ENCODE measurements around the gene OR5K3. TPM values are rescaled to one million over a fixed set of nuclear protein-coding genes. Genes with fewer than 3 reads are reported as not detected.
"Not testable (repeated sequence)": the region's sequence is repeated elsewhere in the genome, so short reads cannot be mapped to it uniquely, and the experiment has no call there.

The OR5K3 gene, protein sequence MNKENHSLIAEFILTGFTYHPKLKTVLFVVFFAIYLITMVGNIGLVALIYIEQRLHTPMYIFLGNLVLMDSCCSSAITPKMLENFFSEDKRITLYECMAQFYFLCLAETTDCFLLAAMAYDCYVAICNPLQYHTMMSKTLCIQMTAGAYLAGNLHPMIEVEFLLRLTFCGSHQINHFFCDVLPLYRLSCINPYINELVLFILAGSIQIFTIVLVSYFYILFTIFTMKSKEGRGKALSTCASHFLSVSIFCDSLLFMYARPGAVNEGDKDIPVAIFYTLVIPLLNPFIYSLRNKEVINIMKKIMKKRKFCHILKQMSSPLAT
- not detected for polyA plus RNA-seq (ENCODE audit: insufficient read length)

DNA sequence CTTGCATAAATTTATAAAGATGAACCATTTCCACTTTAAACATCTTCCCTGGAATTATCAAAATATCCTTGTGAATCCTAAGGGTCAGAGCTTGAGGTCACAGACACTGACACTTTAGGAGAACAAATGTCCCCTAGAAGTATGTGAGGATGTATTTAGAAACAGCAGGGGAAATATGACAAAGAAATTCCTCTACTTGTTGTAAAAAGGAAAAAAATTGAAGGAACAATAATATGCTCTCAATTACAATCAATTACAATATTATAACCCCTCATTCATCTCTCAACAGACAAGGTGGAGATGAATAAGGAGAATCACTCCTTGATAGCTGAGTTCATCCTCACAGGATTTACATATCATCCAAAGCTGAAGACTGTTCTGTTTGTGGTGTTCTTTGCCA lies at the start of gene OR5K3:
Gene OR5K3 (plus strand): TSS at position 301 of the 400 bp plus-strand sequence. CDS start 0 bp downstream, at position 301.
- DNase-seq (ENCODE audit: low read depth): no peak

DNA sequence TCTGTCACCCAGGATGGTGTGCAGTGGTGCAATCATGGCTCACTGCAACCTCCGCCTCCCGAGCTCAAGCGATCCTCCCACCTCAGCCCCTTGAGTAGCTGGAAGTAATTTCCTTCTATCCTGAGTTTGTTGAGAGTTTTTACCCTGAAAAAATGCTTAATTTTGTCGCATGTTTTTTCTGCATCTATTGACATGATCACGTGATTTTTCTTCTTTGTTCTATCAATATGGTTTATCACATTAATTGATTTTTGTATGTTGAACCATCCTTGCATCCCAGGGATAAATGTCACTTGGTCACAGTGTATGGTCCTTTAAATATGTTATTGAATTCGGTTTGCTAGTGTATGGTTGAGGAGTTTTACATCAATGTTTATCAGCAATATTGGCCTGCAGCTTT lies 48.7 kb upstream of the OR5K3 start:
- no peak for DNase-seq (ENCODE audit: low read depth)

DNA sequence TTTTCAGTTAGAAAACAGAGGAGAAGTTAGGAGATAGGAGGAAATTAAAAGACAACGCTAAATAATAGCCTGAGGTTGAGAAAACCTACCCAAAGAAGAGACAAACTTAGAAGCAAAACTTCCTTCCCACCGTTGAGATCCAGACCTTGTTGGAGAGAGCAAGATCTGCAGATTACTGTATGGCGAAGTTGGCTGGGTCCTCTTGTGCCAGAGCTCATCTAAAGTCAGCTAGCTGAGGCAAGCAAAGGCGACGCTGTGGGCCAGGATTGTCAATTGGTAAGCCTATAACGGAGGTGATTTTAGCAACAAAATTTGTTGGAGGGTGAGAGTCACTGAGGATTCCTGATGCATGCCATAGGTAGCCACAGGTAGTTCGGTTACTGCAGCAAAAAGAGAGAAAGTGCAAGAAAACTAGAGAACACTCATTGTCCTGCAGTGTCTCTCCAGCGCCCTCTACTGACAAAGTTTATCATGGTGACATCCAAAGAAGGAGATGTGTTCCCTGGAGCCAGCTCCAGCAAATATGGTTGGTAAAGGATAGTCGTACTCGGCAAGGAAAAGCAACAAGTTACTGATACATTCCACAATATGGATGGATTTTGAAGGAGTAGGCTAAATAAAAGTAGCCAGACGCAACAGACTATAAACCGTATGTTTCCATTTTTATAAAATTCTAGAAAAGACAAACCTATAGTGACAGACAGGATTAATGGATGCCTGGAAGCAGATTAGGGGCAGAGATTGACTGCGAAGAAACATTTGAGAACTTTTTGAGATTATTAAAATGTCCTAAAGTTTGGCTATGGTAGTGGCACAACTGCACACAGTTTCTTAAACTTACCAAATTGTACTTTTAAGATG lies 46.6 kb upstream of the OR5K3 start:
- DNase-seq (ENCODE audit: low read depth): no peak

DNA sequence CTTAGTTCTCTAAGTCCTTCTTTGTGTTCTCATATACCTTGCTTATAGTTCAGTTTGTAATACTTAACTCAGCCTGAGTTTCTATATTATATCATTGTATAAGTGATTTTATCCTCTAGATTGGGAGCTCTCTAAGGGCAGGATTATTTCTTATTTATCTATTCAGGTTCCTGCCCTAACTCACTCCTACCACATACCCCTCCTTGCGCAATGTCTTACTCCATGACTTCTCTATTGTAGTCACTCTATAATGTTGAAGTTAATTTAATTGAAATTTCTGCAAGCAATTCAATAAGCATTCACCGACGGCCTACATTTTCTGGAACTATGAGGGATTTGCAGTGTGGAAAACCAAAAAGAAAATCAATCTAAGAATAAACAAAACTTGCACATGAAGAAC lies 40.4 kb upstream of the OR5K3 start:
- no peak for DNase-seq (ENCODE audit: low read depth)

DNA sequence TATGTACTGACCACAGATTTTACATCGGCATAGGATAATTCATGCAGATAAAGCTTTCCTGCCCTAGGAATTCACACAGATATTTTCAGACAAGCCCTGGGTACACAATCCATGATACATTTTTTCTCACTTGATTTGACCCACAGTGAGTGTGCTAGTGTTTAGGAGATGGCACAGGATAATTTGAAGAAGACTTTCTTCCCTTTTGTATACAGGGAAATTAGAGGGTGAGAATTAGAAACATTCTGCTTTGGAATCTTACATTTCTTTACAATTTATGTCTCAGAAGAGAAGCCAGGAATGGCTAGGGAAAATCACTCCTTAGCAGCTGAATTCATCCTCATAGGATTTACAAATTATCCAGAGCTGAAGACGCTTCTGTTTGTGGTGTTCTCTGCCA lies 36.9 kb upstream of the OR5K3 start, which contains the start of gene OR5K4:
Gene OR5K4 (plus strand): TSS at position 301 of the 400 bp plus-strand sequence. CDS start 0 bp downstream, at position 301.
- DNase-seq (ENCODE audit: low read depth): no peak

DNA sequence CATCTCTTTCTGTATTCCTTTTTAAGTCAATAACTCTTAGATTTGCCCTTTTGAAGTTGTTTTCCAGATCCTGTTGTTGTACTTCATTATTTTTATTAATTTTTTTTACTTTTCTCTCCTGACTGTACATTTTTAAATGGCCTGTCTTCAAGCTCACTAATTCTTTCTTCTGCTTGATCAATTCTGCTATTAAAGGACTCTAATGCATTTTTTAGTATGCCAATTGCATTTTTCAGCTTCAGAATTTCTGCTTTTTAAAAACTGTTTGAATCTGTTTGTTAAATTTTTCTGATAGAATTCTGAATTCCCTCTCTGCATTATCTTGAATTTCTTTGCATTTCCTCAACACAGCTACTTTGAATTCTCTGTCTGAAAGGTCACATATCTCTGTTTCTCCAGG lies 31.2 kb upstream of the OR5K3 start:
- DNase-seq (ENCODE audit: low read depth): no peak

DNA sequence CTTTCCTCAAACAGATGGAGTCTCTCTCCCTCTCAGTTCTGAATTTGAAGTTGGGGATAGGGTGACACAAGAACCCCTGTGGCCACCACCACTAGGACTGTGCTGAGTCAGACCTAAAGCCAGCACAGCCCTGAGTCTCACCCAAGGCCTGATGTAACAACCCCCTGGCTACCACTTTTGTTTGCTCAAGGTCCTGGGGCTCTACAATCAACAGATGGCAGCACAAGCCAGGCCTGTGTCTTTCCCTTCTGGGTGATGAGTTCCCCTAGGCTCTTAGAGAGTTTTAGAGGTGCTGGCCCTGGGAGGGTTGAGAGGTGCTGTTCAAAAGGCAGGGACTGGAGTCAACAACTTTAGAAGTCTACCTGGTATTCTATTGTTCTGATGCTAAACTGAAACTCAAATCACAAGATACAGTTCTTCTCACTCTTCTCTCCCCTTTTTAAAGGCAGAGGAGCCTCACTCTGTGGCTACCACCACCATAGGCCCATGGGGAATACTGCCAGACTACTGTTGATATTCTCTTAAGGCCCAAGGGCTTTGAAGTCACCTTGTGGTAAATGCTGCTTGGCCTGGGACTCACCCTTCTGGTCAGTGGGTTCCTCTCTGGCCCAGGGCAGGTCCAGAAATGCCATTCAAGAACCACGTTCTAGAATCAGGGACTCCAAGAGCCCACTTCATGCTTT lies 30.3 kb upstream of the OR5K3 start:
- DNase-seq (ENCODE audit: low read depth): no peak

DNA sequence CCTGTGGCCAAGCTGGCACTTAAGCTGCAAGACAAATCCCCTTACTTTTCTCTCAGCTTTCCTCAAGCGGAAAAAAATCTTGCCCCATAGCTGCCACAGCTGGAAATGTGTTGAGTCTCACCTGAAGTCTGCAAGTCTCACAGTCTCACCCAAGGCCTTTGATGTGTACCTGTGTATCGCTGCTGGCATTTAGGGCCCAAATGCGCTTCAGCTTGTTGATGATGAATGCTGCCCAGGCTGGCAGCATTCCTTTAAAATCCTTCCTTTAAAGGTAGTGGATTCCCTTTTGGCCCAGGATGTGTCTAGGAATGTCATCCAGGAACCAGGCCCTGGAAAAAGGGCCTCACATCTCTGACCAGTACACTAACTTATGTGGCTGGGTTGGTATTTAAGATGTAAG lies 29.8 kb upstream of the OR5K3 start:
- DNase-seq (ENCODE audit: low read depth): no peak

DNA sequence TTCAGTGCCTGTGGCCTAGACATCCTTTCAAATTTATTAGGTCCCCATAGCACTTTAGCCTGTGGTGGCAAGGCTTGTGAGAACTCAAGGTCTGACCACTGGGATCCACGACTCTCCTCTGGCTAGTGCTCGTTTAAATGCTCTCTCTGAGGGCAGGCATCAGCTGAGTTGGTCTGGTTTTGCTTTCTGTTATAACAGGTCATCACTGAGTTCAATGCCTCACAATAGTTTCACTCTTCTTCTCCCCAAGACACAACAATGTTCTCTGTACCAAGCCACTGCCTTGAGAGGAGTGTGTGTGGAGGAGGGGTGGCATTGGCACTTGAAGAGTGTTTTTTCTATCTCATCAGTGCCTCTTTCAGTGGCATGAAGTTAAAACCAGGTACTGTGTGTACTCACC lies 29.2 kb upstream of the OR5K3 start:
- no peak for DNase-seq (ENCODE audit: low read depth)

DNA sequence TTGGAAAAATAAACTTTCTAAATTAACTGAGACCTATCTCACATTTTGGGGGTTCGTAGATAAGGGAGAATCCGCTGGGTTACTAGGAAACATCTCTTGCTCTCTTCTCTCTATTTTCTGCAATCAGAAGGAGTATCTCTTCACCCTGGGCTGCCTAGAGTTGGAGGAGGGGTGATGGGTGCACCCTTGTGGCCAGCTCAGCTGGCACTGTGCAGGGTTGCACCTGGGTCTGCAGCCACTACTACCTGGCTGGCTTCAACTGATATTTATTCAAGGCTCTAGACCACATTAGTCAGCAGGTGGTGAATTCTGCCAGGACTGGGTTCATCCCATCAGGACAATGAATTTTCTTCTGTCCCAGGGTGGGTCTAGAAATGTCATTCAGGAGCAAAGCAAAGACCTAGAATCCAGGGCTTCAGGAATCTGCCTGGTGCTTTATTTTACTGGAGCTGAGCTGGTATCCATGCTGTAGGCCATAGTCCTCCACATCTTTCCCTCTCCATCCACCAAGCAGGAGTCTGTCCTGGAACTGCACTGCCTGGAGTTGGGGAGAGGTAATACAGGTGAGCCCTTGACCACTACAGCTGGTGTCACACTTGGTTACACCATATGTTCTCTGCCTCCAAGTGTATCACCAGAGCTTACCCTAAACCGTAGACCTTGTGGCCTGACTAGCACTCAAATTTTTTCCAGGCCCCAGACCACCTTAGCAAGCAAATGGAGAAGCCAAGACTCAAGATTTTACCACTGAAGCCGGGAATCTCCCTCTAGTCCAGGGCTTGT lies 22.8 kb upstream of the OR5K3 start:
- no peak for DNase-seq (ENCODE audit: low read depth)

DNA sequence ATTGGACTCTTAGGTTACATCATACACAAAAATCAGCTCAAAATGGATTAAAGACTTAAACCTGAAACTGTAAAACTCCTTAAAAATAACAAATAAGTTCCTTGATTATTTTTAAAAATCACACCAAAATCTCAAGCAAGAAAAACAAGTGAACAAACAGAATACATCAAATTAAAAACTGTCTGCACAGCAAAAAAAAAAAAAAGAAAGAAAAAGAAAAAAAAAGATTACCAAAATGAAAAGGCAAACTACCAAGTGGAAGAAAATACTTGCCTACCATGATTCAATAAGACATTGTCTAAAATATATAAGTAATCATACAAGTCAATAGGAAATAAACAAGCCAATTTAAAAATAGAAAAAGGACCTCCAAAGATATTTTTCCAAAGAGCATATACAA lies 19.3 kb upstream of the OR5K3 start:
- DNase-seq (ENCODE audit: low read depth): no peak

DNA sequence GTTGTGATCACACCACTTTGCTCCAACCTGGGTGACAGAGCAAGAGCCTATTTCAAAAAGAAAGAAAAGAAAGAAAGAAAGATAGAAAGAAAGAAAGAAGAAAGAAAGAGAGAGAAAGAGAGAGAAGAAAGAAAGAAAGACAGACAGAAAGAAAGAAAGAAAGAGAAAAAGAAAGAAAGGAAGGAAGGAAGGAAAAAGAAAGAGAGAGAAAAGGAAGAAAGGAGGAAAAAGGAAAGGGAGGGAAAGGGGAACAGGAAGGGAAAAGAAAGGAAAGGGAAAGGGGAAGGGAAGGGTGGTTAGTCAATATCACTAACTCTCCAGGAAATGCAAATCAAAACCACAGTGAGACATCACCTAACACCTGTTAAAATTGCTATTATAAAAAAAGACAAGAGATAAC lies 18.6 kb upstream of the OR5K3 start:
- no peak for DNase-seq (ENCODE audit: low read depth)

DNA sequence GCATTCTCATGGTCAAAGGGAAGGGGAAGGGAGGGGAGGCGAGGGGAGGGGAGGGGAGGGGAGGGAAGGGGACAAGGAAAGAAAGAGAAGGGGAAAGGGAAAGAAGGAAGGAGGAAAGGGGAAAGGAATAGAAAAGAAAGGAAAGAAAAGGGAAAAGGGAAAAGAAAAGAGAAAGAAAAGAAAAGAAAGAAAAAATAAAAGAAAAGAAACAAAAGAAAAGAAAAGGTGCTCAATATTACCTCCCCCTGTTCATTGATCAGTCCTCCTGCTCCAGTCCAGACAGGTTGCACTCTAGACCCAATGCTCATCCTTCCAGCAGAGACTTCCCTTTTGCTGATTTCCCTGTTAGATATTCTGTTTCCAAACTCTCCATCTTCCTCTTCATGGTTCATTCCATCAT lies 18.0 kb upstream of the OR5K3 start:
- DNase-seq (ENCODE audit: low read depth): no peak

DNA sequence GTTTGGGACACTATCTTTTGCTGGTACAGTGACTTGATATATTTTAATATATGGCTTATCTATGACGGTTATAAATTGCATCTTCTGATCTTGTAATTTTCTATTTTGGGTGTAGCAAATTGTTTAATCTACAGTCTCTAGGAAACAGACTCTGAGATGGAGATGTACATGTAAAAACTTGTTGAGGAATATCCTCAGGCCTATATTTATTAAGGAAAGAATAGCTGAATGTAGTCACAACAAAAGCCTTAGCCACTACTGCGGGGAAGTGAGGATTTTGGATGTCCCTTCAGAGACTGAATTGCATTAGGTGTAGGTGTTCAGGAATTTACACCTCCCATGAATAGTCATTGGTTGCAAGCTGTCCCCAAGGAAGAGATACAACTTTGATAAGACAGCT lies 13.8 kb upstream of the OR5K3 start:
- no peak for DNase-seq (ENCODE audit: low read depth)

DNA sequence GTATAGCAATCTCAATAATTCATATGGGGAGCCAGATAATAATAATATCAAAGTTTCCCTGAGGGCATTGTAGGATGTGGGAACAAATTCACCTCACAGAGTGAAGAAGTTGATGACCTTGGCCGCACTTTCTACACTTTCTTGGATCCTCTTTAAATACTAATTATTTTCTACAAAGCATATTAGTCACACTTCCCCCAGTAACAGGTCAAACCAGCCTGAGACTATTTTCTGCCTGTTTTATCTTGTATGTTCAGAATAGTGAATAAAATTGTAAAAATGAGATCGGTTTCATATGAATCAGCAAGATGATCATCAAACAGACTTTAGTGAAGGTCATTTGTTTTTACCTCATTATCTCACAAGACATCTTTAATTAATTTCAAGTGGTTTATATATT lies 2.3 kb upstream of the OR5K3 start:
- DNase-seq (ENCODE audit: low read depth): no peak

DNA sequence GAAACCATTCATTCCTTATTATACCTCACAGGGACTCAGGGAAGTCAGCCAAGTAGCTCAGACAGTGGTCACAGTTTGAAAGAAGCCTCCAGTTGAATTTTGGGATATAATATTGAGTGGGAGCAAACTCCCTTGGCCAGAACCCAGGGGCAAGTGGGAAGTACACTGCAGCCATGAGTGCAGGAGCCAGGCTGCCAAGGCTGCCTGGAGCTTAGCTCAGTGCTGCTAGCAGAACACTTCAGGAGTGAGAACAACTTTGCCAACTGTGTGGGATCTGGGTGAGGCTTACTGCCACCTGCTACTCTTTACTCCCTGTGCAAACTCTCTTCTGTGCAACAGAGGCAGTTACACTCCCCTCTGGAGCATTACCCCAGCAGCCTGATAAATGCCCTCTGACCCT lies 4.6 kb downstream of the OR5K3 start:
- no peak for DNase-seq (ENCODE audit: low read depth)

DNA sequence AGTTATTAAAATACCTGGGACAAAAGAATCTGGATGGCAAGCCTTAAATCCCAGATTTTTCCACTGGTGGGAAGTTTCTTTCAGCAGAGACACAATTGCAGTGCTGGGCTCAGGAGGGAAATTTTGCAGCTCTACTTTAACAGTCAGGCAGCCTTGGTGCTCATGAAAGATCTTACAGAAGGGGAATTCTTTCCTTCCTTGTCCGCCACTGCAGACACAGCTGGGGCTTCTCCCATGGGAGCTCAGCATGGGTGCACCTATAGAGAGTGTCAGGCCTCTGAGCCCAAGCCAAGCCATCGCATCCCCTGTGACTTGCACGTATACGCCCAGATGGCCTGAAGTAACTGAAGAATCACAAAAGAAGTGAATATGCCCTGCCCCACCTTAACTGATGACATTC lies 6.0 kb downstream of the OR5K3 start:
- DNase-seq (ENCODE audit: low read depth): not testable (repeated sequence)

DNA sequence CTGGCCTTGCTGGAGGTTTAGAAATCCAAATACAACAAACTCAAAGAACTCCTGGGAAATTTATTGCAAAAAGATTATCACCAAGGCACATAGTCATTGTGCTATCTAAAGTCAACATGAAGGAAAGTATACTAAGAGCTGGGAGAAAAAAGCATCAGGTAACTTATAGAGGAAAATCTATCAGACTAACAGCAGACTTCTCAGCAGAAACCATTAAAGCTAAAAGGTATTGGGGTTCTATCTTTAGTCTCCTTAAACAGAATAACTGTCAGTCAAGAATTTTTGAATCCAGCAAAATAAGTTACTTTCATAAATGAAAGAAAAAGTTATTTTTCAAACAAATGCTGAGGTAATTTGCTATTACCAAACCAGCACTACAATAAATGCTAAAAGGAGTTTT lies 8.0 kb downstream of the OR5K3 start:
- DNase-seq (ENCODE audit: low read depth): no peak

DNA sequence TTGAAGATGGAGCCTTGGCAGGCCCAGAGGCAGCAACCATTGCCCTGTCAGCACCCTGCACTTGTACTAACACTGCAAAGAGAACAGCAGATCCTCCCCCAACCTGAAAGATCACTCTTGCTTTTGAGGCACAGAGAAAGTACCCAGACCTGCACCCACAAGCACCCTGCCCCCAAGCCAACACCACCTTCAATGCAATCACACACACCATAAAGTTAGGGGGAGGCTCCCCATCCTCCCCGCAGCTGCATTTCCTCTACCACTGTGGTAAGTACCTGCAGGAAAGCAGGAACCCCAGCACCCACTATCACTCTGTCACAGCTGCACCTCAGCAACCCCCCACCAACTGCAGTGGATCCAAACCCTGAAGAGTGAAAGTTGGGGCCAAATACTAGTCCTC lies 12.0 kb downstream of the OR5K3 start:
- DNase-seq (ENCODE audit: low read depth): no peak

DNA sequence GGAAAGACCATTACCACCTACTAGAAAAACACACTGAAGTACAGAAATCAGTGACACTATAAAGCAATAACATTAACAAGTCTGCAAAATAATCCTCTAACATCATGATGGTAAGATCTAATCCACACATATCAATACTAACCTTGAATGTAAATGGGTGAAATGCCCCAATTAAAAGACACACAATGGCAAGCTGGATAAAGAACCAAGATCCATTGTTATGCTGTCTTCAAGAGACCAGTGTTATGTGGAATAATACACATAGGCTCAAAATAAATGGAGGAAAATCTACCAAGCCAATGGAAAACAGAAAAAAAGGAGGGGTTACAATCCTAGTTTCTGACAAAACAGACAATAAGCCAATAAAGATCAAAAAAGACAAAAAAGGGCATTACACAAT lies 13.5 kb downstream of the OR5K3 start:
- no peak for DNase-seq (ENCODE audit: low read depth)

DNA sequence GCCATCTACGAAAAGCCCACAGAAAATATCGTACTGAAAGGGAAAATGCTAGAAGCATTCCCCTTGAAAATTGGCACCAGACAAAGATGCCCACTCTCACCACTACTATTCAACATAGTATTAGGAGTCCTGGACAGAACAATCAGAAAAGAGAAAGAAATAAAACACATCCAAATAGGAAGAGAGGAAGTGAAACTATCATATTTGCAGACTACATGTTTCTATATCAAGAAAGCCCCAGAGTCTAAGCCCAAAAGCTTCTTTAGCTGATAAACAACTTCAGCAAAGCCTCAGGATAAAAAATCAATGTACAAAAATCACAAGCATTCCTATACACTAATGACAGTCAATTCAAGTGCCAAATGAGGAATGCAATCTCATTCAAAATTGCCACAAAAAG lies 15.6 kb downstream of the OR5K3 start:
- no peak for DNase-seq (ENCODE audit: low read depth)

DNA sequence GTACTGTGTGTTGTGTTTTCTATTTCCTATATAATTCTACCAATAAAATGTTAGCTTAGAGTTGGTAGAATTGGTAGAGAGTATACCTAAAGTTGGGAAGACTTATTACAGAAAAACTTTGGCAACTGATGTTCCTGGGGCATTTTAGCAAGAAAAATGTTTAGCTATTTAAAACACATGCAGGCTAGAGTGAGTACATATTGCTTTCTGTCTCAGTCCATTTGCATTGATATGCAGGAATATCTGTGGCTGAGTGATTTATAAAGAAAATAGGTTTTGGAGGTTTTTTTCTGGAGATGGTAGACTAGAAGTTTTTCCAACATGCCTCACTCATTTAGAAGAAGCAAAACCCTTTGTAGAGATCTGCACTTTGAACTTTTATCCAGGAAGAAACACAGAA lies 42.1 kb downstream of the OR5K3 start:
- no peak for DNase-seq (ENCODE audit: low read depth)

Measured in forelimb muscle (tissue), 1 donor.